H1 (cell line): ENCODE data around the gene PLBD1. TPM values are rescaled to one million over a fixed set of nuclear protein-coding genes. Genes with fewer than 3 reads are reported as not detected.

Experiments
- CTCF ChIA-PET: fragments of 300-600 bp; sonication (Branson Sonifier 250); formaldehyde crosslinking; loops from one replicate; lab custom pipeline; 2021; ENCODE audit not compliant: partially characterized antibody; lab: Charles Lee
- POLR2A ChIA-PET: fragments of 300-600 bp; sonication (Branson Sonifier 250); formaldehyde crosslinking; loops from one replicate; lab custom pipeline; 2021; ENCODE audit warnings: inconsistent platforms; ENCODE audit not compliant: partially characterized antibody; lab: Charles Lee
- DNase-seq, 2 experiments: peaks; one replicate each; pipeline versions ENCODE4 v3.0.0 to v3.0.0-alpha.2; 2010 to 2022; ENCODE audit warnings: low spot score in 2 of 2, low read depth in 1 of 2, mixed read lengths in 1 of 2
- FAIRE-seq: peaks from 2 replicates; lab custom pipeline; 2011; peaks lifted over from hg19 to GRCh38; lab: Jason Lieb, UNC
- H2AFZ ChIP-seq: 2 replicates; pipeline ENCODE4 v1.8.1; 2012; ENCODE audit warnings: low read length, inconsistent platforms
- H2AK5ac ChIP-seq: 2 replicates; pipeline ENCODE4 v1.6.1; 2013; ENCODE audit warnings: low read depth, low read length
- H2BK120ac ChIP-seq: replicated peaks from 2 replicates; pipeline ENCODE3; 2013; ENCODE audit warnings: low read depth, low read length, inconsistent platforms
- H2BK12ac ChIP-seq: 2 replicates; pipeline ENCODE4 v1.6.1; 2013; ENCODE audit warnings: low read depth, low read length
- H2BK15ac ChIP-seq: 2 replicates; pipeline ENCODE4 v1.6.1; 2013; ENCODE audit warnings: low read length
- H2BK20ac ChIP-seq: 2 replicates; pipeline ENCODE4 v1.6.1; 2013; ENCODE audit warnings: low read length
- H2BK5ac ChIP-seq: 2 replicates; pipeline ENCODE4 v1.6.1; 2013; ENCODE audit warnings: low read depth, low read length
- H3K14ac ChIP-seq: 2 replicates; pipeline ENCODE4 v1.6.1; 2013; ENCODE audit warnings: inconsistent platforms; ENCODE audit not compliant: insufficient read length
- H3K18ac ChIP-seq: 2 replicates; pipeline ENCODE4 v1.6.1; 2013; ENCODE audit warnings: low read length; ENCODE audit errors: extremely low read depth
- H3K23ac ChIP-seq: 2 replicates; pipeline ENCODE4 v1.6.1; 2013; ENCODE audit warnings: inconsistent platforms; ENCODE audit not compliant: insufficient read length
- H3K23me2 ChIP-seq: 2 replicates; pipeline ENCODE4 v1.6.1; 2013; ENCODE audit warnings: low read depth, low read length
- H3K27ac ChIP-seq: 2 replicates; pipeline ENCODE4 v1.6.1; 2011; ENCODE audit warnings: low read depth, low read length, inconsistent platforms
- H3K27me3 ChIP-seq, 4 experiments: replicated peaks in 1 of 4; 1 replicate in 1 of 4; 2 replicates in 3 of 4; pipeline versions ENCODE4 v1.6.1 to v1.8.1; 2011 to 2013; ENCODE audit warnings: low read length in 3 of 4, mild to moderate bottlenecking in 3 of 4, inconsistent platforms in 2 of 4, mixed read lengths in 2 of 4, moderate library complexity in 1 of 4; ENCODE audit not compliant: control insufficient read depth in 3 of 4, insufficient read depth in 3 of 4; ENCODE audit errors: extremely low read depth in 1 of 4
- H3K36me3 ChIP-seq, 4 experiments: 2 replicates each; pipeline versions ENCODE4 v1.6.1 to v1.8.1; 2011 to 2013; ENCODE audit warnings: mild to moderate bottlenecking in 4 of 4, low read length in 3 of 4, moderate library complexity in 2 of 4, control low read depth in 1 of 4, inconsistent platforms in 1 of 4; ENCODE audit not compliant: insufficient read depth in 4 of 4, control insufficient read depth in 2 of 4
- H3K4ac ChIP-seq: replicated peaks from 2 replicates; pipeline ENCODE3; 2013; ENCODE audit warnings: low read length, low read depth, mixed read lengths, inconsistent platforms; ENCODE audit not compliant: insufficient read length
- H3K4me1 ChIP-seq, 4 experiments: replicated peaks in 1 of 4; 1 replicate in 1 of 4; 2 replicates in 3 of 4; pipeline versions ENCODE4 v1.6.1 to v1.8.1; 2011 to 2013; ENCODE audit warnings: low read length in 3 of 4, inconsistent platforms in 2 of 4, mixed read lengths in 1 of 4; ENCODE audit not compliant: insufficient read depth in 4 of 4, control insufficient read depth in 3 of 4
- H3K4me2 ChIP-seq, 2 experiments: 2 replicates each; pipeline versions ENCODE4 v1.6.1 to v1.8.1; 2011 to 2013; ENCODE audit warnings: low read depth in 2 of 2, low read length in 2 of 2, control low read depth in 1 of 2, inconsistent platforms in 1 of 2, mild to moderate bottlenecking in 1 of 2; ENCODE audit not compliant: insufficient read depth in 1 of 2
- H3K4me3 ChIP-seq, 4 experiments: fragments of 200-600, 300-600 bp in 1 of 4; sonication (generic), shearing (Covaris generic), sonication (Bioruptor Twin) in 1 of 4; 2 replicates each; pipeline versions ENCODE4 v1.5.1 to v1.8.1; 2011 to 2016; ENCODE audit warnings: low read length in 4 of 4, low read depth in 3 of 4, control low read depth in 2 of 4, inconsistent platforms in 2 of 4, mild to moderate bottlenecking in 2 of 4, mixed read lengths in 1 of 4, moderate library complexity in 1 of 4; ENCODE audit not compliant: insufficient read depth in 2 of 4; ENCODE audit errors: extremely low read depth in 1 of 4
- H3K56ac ChIP-seq: replicated peaks from 2 replicates; pipeline ENCODE3; 2013; ENCODE audit warnings: low read depth, mild to moderate bottlenecking, mixed read lengths, low read length, inconsistent platforms; ENCODE audit not compliant: insufficient read length
- H3K79me1 ChIP-seq: 2 replicates; pipeline ENCODE4 v1.6.1; 2013; ENCODE audit warnings: low read depth, low read length, control low read depth
- H3K79me2 ChIP-seq, 2 experiments: 2 replicates each; pipeline versions ENCODE4 v1.6.1 to v1.8.1; 2012 to 2013; ENCODE audit warnings: low read length in 2 of 2, mild to moderate bottlenecking in 2 of 2, inconsistent platforms in 1 of 2; ENCODE audit not compliant: insufficient read depth in 2 of 2, control insufficient read depth in 1 of 2
- H3K9ac ChIP-seq, 4 experiments: replicated peaks in 1 of 4; 1 replicate in 1 of 4; 2 replicates in 3 of 4; pipeline versions ENCODE4 v1.6.1 to v1.8.1; 2011 to 2013; ENCODE audit warnings: low read depth in 3 of 4, low read length in 3 of 4, control low read depth in 2 of 4, mild to moderate bottlenecking in 2 of 4, moderate library complexity in 2 of 4, inconsistent platforms in 1 of 4; ENCODE audit errors: extremely low read depth in 1 of 4
- H3K9me3 ChIP-seq, 2 experiments: 2 replicates each; pipeline versions ENCODE4 v1.6.1 to v1.8.1; 2012 to 2013; ENCODE audit warnings: mild to moderate bottlenecking in 2 of 2, moderate library complexity in 2 of 2, control low read depth in 1 of 2, inconsistent platforms in 1 of 2, low read depth in 1 of 2, low read length in 1 of 2, mixed read lengths in 1 of 2; ENCODE audit not compliant: insufficient read depth in 2 of 2
- H4K20me1 ChIP-seq, 2 experiments: replicated peaks in 1 of 2; 2 replicates each; pipeline versions ENCODE3 to v1.8.1; 2011 to 2013; ENCODE audit warnings: inconsistent platforms in 2 of 2, low read length in 2 of 2, mild to moderate bottlenecking in 1 of 2; ENCODE audit not compliant: insufficient read depth in 2 of 2, control insufficient read depth in 1 of 2
- H4K5ac ChIP-seq: 2 replicates; pipeline ENCODE4 v1.6.1; 2013; ENCODE audit warnings: low read length, low read depth, mixed read lengths, inconsistent platforms; ENCODE audit not compliant: insufficient read length
- H4K8ac ChIP-seq: 2 replicates; pipeline ENCODE4 v1.8.0; 2013; ENCODE audit warnings: mild to moderate bottlenecking, moderate library complexity, low read length, inconsistent platforms; ENCODE audit not compliant: insufficient read depth; ENCODE audit errors: extremely low read depth
- H4K91ac ChIP-seq: replicated peaks from 2 replicates; pipeline ENCODE3; 2013; ENCODE audit warnings: low read length, mixed read lengths, inconsistent platforms; ENCODE audit not compliant: insufficient read length
- CEBPB ChIP-seq: IDR thresholded peaks from 2 replicates; pipeline ENCODE4 v1.6.1; 2012; ENCODE audit warnings: low read depth, low read length
- EGR1 ChIP-seq: IDR thresholded peaks from 2 replicates; pipeline ENCODE4 v1.6.1; 2011; ENCODE audit warnings: low read depth, low read length, borderline replicate concordance
- GTF2F1 ChIP-seq: IDR thresholded peaks from 2 replicates; pipeline ENCODE4 v1.6.1; 2012; ENCODE audit warnings: low read depth, low read length, improper control_type of control experiment, borderline replicate concordance
- NANOG ChIP-seq: IDR thresholded peaks from 2 replicates; pipeline ENCODE4 v1.6.1; 2011; ENCODE audit warnings: low read length, low read depth, mild to moderate bottlenecking, inconsistent platforms; ENCODE audit not compliant: insufficient read depth, poor library complexity, severe bottlenecking
- SP2 ChIP-seq: IDR thresholded peaks from 2 replicates; pipeline ENCODE4 v1.6.1; 2012; ENCODE audit warnings: mild to moderate bottlenecking, low read length, inconsistent platforms
- SP4 ChIP-seq: IDR thresholded peaks from 2 replicates; pipeline ENCODE4 v1.6.1; 2012; ENCODE audit warnings: low read length, inconsistent platforms
- USF2 ChIP-seq: IDR thresholded peaks from 2 replicates; pipeline ENCODE4 v1.6.1; 2011; ENCODE audit warnings: low read length, improper control_type of control experiment
- WGBS, 2 experiments: shearing (Covaris generic) in 1 of 2; methylation state at CpG; one replicate each; pipeline versions ENCODE4 v1.1.6 to v1.1.7; 2013 to 2015; ENCODE audit warnings: low lambda C conversion rate in 2 of 2, mixed read lengths in 2 of 2, inconsistent platforms in 1 of 2, low coverage in 1 of 2, missing lambda C conversion rate in 1 of 2; ENCODE audit not compliant: insufficient replicate concordance in 2 of 2, insufficient coverage in 1 of 2, insufficient read length in 1 of 2; ENCODE audit errors: extremely low coverage in 1 of 2, missing lambda C conversion rate in 1 of 2; 5-methylcytosine and 5-hydroxymethylcytosine counted together
- polyA plus RNA-seq, 7 experiments: library from polyadenylated mRNA; depleted of rRNA in 3 of 7; stranded (reverse) in 5 of 7; unstranded in 2 of 7; fragments of >200 nt in 5 of 7; fragments of 200-250 nt in 2 of 7; gene quantifications; 1 replicate in 5 of 7; 2 replicates in 1 of 7; 4 replicates in 1 of 7; pipeline versions ENCODE4 v1.2.1 to v1.2.3, GENCODE V29; 2011 to 2013; ENCODE audit warnings: missing spikeins in 2 of 7, mixed read lengths in 2 of 7
- total RNA-seq: library from RNA; stranded (reverse); fragmentation: NEBNext Ultra II Directional; extraction: Animal tissue kit (Norgen Biotek cat#: 25700); gene quantifications from 2 replicates; pipeline ENCODE4 v1.2.1, GENCODE V29; 2021

Gene PLBD1
- total and polyA plus RNA-seq, 2 of the 8 experiments (the other 6 are each of a cell fraction or from before 2014, with no cell fraction given) = 6.3 to 12.3 TPM

DNA sequence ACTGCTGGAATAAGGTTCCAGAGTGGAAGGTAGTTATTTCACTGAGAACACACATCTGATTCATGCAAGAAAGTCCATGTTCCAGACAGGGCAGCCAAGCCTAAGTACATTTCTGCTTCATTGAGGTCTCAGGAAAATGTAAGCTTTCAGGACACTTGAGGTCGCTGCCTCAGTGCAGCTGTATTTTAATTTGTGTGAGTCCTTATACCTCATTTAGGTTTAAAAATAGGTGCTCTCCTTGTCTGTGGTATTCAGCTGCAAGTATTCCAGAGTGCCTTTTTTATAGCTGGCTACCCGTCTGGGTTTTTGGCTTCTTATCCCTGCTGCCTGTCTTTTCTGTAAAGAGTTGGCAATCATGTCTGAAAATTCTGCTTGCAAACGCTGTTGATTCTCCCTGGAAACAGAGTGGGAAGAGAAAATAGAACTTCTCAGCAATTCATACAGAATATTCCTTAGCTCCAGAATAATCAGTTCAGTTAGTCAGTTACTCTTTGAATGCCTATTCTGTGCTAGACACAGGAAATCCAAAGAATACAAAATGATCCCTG lies 45.3 kb upstream of the PLBD1 start:
- ChIA-PET CTCF (interaction anchor here (0.7 to 2.0 kb wide), 8 partner anchors 12 to 427 kb away, joined by 3 to 6 read pairs (median 4); no protein-coding TSS in a partner anchor), POLR2A (interaction anchor here (0.6 to 1.8 kb wide), 4 partner anchors 48 to 158 kb away, joined by 3 to 5 read pairs (median 3); a partner anchor contains a TSS)
- TF ChIP-seq EGR1 = no peak
- TF ChIP-seq SP2 = no peak
- no peak for TF ChIP-seq USF2
- TF ChIP-seq SP4 = no peak
- TF ChIP-seq NANOG = no peak
- TF ChIP-seq CEBPB = no peak
- TF ChIP-seq GTF2F1 = no peak
- no peak for DNase-seq
- no peak overlapping the region for H2AK5ac ChIP-seq
- H4K5ac ChIP-seq = no peak overlapping the region
- H4K20me1 ChIP-seq = no peaks in the 10 kb centered on the region
- H3K79me1 ChIP-seq = no peaks in the 10 kb centered on the region
- no peak overlapping the region for H3K4me3 ChIP-seq
- H3K14ac ChIP-seq = no peak overlapping the region
- no peaks in the 10 kb centered on the region; the same call in 1 of the 2 replicates for H3K23me2 ChIP-seq
- H2BK12ac ChIP-seq = no peak overlapping the region
- FAIRE-seq = no peak
- no peak overlapping the region for H4K8ac ChIP-seq
- no peak overlapping the region for H4K91ac ChIP-seq
- H3K27ac ChIP-seq = no peak overlapping the region
- H3K4me2 ChIP-seq = no peak overlapping the region
- no peak overlapping the region for H3K23ac ChIP-seq
- no peak overlapping the region for H2BK20ac ChIP-seq
- no peak overlapping the region for H2BK15ac ChIP-seq
- H3K27me3 ChIP-seq = no peaks in the 10 kb centered on the region
- no peak overlapping the region for H3K9ac ChIP-seq
- H2AFZ ChIP-seq = no peak overlapping the region
- H3K36me3 ChIP-seq = no peaks in the 10 kb centered on the region
- no peak overlapping the region for H3K18ac ChIP-seq
- WGBS, 2 experiments = 73% methylated on average over 3 of the region's 3 CpGs; no CpG with 5 or more reads in 1 of the 2 experiments
- H2BK5ac ChIP-seq = no peak overlapping the region
- no peak overlapping the region for H3K4ac ChIP-seq
- no peak overlapping the region for H2BK120ac ChIP-seq
- no peaks in the 10 kb centered on the region for H3K9me3 ChIP-seq
- no peak overlapping the region for H3K56ac ChIP-seq
- no peaks in the 10 kb centered on the region for H3K79me2 ChIP-seq
- peaks cover 0 to 3% (median 0%) of the 10 kb centered on the region in 4 experiments; a peak in 1 of 7 replicates for H3K4me1 ChIP-seq
